ENCODE measurements around the gene ARID5B.

GRCh38 chr10:62012318-62012717, 110.8 kb downstream of the ARID5B start:
- TF ChIP-seq POLR2AphosphoS5 (IDR thresholded peaks at IDR 0.05; ENCODE audit: low read depth) (no peak), EZH2phosphoT487 (IDR thresholded peaks at IDR 0.05; ENCODE audit: unreplicated experiment) (no peak), CTCF (conservative IDR thresholded peaks at IDR 0.05; ENCODE audit: low read depth in 2 of 2) (no peak), ZNF331 (CRISPR knock-in tag; IDR thresholded peaks at IDR 0.05; ENCODE audit: low read depth) (no peak), REST (IDR thresholded peaks at IDR 0.05; ENCODE audit: unreplicated experiment) (no peak), ETS1 (IDR thresholded peaks at IDR 0.05) (no peak), CREB1 (CRISPR knock-in tag; IDR thresholded peaks at IDR 0.05; ENCODE audit: low read depth) (no peak), NANOG (IDR thresholded peaks at IDR 0.05; ENCODE audit: borderline replicate concordance) (no peak)

All from GM23338 (cell line).